Caco-2 (cell line): ENCODE results near the gene CFAP46. TPM values are rescaled to one million over a fixed set of nuclear protein-coding genes. Genes with fewer than 3 reads are reported as not detected.

ENCODE experiments used
- BruUV-seq: library from RNA; stranded (reverse); fragments of 400-500 nt; replicated peaks from 2 replicates; lab custom pipeline; 2021; lab: Mats Ljungman, UMichigan
- CTCF ChIA-PET: fragments of 300-600 bp; sonication (Branson Sonifier 250); formaldehyde crosslinking; loops from one replicate; lab custom pipeline; 2022; ENCODE audit warnings: antibody characterized with exemption; lab: Charles Lee
- POLR2A ChIA-PET: fragments of 300-600 bp; sonication (Branson Sonifier 250); formaldehyde crosslinking; loops from one replicate; lab custom pipeline; 2022; ENCODE audit warnings: antibody characterized with exemption; lab: Charles Lee
- DNase-seq, 2 experiments: peaks; one replicate each; pipeline versions ENCODE4 v3.0.0 to v3.0.0-alpha.2; 2020 to 2022
- H3K27me3 ChIP-seq: replicated peaks from 2 replicates; pipeline ENCODE4 v1.6.0; 2011; ENCODE audit warnings: low read length; ENCODE audit not compliant: control insufficient read depth, insufficient read depth
- H3K36me3 ChIP-seq: 2 replicates; pipeline ENCODE4 v1.5.1; 2011; ENCODE audit warnings: low read length; ENCODE audit not compliant: control insufficient read depth, insufficient read depth
- H3K4me1 ChIP-seq: fragments of 250-450 bp; sonication (Bioruptor Pico); 2 replicates; pipeline ENCODE4 v1.5.1; 2020; ENCODE audit warnings: mild to moderate bottlenecking
- H3K4me3 ChIP-seq: 2 replicates; pipeline ENCODE4 v1.5.1; 2011; ENCODE audit warnings: low read depth, mild to moderate bottlenecking, control low read depth, low read length
- H3K9me3 ChIP-seq: fragments of 250-450 bp; sonication (Bioruptor Pico); 2 replicates; pipeline ENCODE4 v1.5.1; 2020; ENCODE audit warnings: mild to moderate bottlenecking, moderate library complexity
- H3K27ac Mint-ChIP-seq: one replicate; pipeline ENCODE4 v1.8.0; 2022; ENCODE audit warnings: mixed read lengths; ENCODE audit not compliant: unreplicated experiment
- H3K27me3 Mint-ChIP-seq: one replicate; pipeline ENCODE4 v1.8.0; 2022; ENCODE audit warnings: mixed read lengths; ENCODE audit not compliant: insufficient read depth, unreplicated experiment
- H3K36me3 Mint-ChIP-seq: one replicate; pipeline ENCODE4 v1.8.0; 2022; ENCODE audit warnings: mild to moderate bottlenecking, mixed read lengths; ENCODE audit not compliant: insufficient read depth, unreplicated experiment
- H3K4me1 Mint-ChIP-seq: one replicate; pipeline ENCODE4 v1.8.0; 2022; ENCODE audit warnings: low read depth, mixed read lengths; ENCODE audit not compliant: unreplicated experiment
- H3K4me3 Mint-ChIP-seq: one replicate; pipeline ENCODE4 v1.8.0; 2022; ENCODE audit warnings: mild to moderate bottlenecking, moderate library complexity, mixed read lengths; ENCODE audit not compliant: unreplicated experiment
- H3K9me3 Mint-ChIP-seq: one replicate; pipeline ENCODE4 v1.8.0; 2022; ENCODE audit warnings: mixed read lengths; ENCODE audit not compliant: unreplicated experiment
- intact Hi-C: fragments of 100-400 bp; cut with micrococcal nuclease; formaldehyde crosslinking; loops from one replicate; pipeline ENCODE4 v1.10.0; 2022; ENCODE audit not compliant: unreplicated experiment
- total RNA-seq: library from RNA; stranded (reverse); gene quantifications from 2 replicates; pipeline ENCODE4 v1.2.3, GENCODE V29; 2022
- TF ChIP-seq, protein P1 (sequence below), 2 experiments: fragments of 200-600 bp in 1 of 2; IDR thresholded peaks; 1 replicate in 1 of 2; 2 replicates in 1 of 2; pipeline versions ENCODE4 v1.5.1 to v1.8.0; 2011 to 2022; ENCODE audit warnings: antibody characterized with exemption in 1 of 2, control low read depth in 1 of 2, inconsistent platforms in 1 of 2, low read depth in 1 of 2, low read length in 1 of 2, mild to moderate bottlenecking in 1 of 2, moderate library complexity in 1 of 2; ENCODE audit not compliant: insufficient read depth in 1 of 2, severe bottlenecking in 1 of 2, unreplicated experiment in 1 of 2

CFAP46 gene
- total RNA-seq, 1 experiment from 2014 or later = not detected

DNA sequence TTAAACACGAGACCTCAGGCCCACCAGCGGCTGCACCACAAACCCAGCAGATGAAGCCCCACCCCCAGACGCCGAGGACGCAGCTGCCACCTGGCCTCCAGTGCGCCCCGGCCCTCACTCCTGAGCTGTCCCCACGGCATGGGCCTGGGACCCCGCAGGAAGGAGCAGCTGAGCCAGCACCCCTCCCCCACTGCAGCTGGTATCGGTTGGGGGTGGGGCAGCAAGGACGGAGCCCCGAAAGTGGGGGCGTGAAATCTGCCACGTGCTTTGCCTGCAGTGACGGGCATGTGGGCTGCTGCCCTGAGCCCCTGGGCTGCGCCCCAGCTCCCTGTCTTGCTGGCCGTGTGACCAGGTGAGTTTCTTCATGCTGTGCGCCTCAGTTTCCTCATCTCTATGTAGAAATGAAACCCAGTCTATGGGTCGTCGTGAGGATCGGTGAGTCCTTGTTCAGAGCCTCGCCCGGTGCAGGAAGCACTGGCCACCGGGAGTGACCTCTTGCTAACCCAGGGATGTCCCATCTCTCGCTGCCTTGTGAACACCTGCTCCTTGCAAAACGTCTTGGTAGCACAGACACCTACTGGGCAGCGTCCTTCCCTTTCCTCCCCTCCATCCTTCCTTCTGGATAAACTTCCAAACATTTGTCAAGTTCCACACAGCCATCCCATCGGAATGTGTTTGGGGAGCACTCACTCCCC, 32.0 kb downstream of the CFAP46 start:
- Mint-ChIP-seq H3K4me3 (no peak overlapping the region), H3K9me3 (peaks cover under 1% of the 10 kb centered on the region), H3K27ac (no peak overlapping the region), H3K4me1 (no peaks in the 10 kb centered on the region), H3K27me3 (no peaks in the 10 kb centered on the region), H3K36me3 (no peaks in the 10 kb centered on the region)
- TF ChIP-seq, protein P1, sequence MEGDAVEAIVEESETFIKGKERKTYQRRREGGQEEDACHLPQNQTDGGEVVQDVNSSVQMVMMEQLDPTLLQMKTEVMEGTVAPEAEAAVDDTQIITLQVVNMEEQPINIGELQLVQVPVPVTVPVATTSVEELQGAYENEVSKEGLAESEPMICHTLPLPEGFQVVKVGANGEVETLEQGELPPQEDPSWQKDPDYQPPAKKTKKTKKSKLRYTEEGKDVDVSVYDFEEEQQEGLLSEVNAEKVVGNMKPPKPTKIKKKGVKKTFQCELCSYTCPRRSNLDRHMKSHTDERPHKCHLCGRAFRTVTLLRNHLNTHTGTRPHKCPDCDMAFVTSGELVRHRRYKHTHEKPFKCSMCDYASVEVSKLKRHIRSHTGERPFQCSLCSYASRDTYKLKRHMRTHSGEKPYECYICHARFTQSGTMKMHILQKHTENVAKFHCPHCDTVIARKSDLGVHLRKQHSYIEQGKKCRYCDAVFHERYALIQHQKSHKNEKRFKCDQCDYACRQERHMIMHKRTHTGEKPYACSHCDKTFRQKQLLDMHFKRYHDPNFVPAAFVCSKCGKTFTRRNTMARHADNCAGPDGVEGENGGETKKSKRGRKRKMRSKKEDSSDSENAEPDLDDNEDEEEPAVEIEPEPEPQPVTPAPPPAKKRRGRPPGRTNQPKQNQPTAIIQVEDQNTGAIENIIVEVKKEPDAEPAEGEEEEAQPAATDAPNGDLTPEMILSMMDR (IDR thresholded peaks at IDR 0.05; ENCODE audit: insufficient read depth in 1 of 2, low read depth in 1 of 2, low read length in 1 of 2, severe bottlenecking in 1 of 2, unreplicated experiment in 1 of 2) = no peak
- Histone ChIP-seq H3K4me3 (no peak overlapping the region), H3K4me1 (peaks cover 10% of the 10 kb centered on the region), H3K27me3 (no peaks in the 10 kb centered on the region), H3K36me3 (no peaks in the 10 kb centered on the region), H3K9me3 (no peaks in the 10 kb centered on the region)
- intact Hi-C loops = no loop called here
- CTCF ChIA-PET = no interaction called here
- POLR2A ChIA-PET = no interaction called here
- no TSS peak for BruUV-seq
- peak in 1 of 2 experiments; percentile 16 for DNase-seq

DNA sequence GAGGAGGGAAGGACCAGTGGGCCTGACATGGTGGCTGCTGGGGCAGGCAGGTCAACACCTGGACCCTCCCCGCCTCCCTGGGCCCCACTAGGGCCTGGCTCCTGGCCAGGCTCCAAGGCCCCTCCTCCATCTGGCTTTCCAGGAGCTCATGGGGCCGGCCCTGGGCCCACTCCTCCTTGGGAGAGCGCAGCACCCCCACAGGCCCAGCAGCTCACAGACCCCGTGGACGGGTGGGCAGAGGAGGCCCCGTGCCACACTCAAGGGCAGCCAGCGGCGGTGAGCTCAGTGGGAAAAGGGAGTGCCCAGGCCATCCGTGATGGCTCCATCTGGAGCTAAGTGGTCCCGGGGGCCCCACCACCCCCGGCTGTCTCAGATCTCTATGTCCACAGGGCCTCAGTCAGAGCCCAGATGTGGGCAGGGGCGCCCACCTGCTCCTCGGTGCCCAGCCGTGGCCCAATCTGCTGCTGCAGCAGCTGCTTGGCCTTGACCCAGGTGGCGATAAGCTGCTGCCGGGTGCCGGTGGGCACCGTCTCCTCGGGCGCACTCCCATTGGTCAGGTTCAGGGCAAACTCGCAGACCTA, 32.8 kb downstream of the CFAP46 start:
- no peak overlapping the region for H3K27ac Mint-ChIP-seq
- H3K9me3 ChIP-seq = no peaks in the 10 kb centered on the region
- H3K9me3 Mint-ChIP-seq = peaks cover 8% of the 10 kb centered on the region
- intact Hi-C loops = no loop called here
- BruUV-seq = no TSS peak
- H3K36me3 ChIP-seq = no peaks in the 10 kb centered on the region
- DNase-seq = peak in 1 of 2 experiments; percentile 20
- no peak overlapping the region for H3K4me3 ChIP-seq
- no peaks in the 10 kb centered on the region for H3K27me3 ChIP-seq
- TF ChIP-seq, protein P1 (IDR thresholded peaks at IDR 0.05; ENCODE audit: insufficient read depth in 1 of 2, low read depth in 1 of 2, low read length in 1 of 2, severe bottlenecking in 1 of 2, unreplicated experiment in 1 of 2) = no peak
- no peaks in the 10 kb centered on the region for H3K36me3 Mint-ChIP-seq
- peaks cover 10% of the 10 kb centered on the region for H3K4me1 ChIP-seq
- H3K27me3 Mint-ChIP-seq = no peaks in the 10 kb centered on the region
- H3K4me3 Mint-ChIP-seq = no peak overlapping the region
- ChIA-PET CTCF (no interaction called here), POLR2A (no interaction called here)
- H3K4me1 Mint-ChIP-seq = no peaks in the 10 kb centered on the region

DNA sequence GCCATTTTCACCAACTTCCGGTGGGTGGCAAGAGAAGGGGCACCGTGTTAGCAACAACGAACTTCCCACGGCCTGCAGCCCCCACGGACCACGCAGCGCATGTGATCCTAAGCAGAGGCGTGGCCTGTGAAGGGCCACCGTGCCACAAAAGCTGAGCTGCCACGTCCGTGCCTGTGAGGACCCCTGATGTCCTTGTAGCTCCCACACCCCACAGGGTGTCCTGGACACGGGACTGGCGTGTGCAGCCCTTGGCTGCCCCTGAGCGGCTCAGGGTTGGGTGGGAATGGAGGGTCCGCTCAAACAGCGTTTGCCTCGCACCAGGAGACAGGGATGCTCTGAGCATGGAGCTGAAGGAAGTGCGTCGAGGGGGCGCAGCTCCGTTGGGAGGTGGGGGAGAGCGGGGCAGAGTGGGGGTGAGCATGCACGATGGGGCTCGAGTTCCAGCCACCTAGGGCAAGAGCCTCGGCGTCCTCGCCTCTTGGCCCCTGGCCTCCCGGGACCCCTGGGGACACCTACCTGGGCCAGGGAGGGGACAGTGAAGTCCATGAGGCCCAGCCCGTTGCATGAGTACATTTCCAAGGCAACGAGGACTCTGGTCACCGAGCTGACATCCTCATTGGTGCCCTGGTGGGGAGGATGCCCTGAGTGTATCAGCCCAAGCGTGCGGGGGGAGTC, 33.6 kb downstream of the CFAP46 start:
- H3K9me3 ChIP-seq = 0 out of 2 replicates have a peak, but pooled peaks cover 3% of the 10 kb centered on the region
- no peaks in the 10 kb centered on the region for H3K36me3 ChIP-seq
- BruUV-seq = no TSS peak
- ChIA-PET CTCF (no interaction called here), POLR2A (no interaction called here)
- Mint-ChIP-seq H3K27me3 (no peaks in the 10 kb centered on the region), H3K9me3 (peaks cover 10% of the 10 kb centered on the region), H3K36me3 (no peaks in the 10 kb centered on the region), H3K4me1 (no peaks in the 10 kb centered on the region), H3K4me3 (no peak overlapping the region), H3K27ac (no peak overlapping the region)
- intact Hi-C loops = no loop called here
- H3K4me1 ChIP-seq = peaks cover 10% of the 10 kb centered on the region
- H3K27me3 ChIP-seq = no peaks in the 10 kb centered on the region
- H3K4me3 ChIP-seq = no peak overlapping the region
- DNase-seq = no peak
- TF ChIP-seq, protein P1 (IDR thresholded peaks at IDR 0.05; ENCODE audit: insufficient read depth in 1 of 2, low read depth in 1 of 2, low read length in 1 of 2, severe bottlenecking in 1 of 2, unreplicated experiment in 1 of 2) = no peak
